ENCODE results near the gene MMP25. TPM values are rescaled to one million over a fixed set of nuclear protein-coding genes. Genes with fewer than 3 reads are reported as not detected.

MMP25 gene
- total and polyA plus RNA-seq, 2 donors (not counting 1 experiment from before 2014, with no cell fraction given): 0.12 to 0.22 TPM

- no peaks in the 10 kb centered on the region for H4K20me1 ChIP-seq (ENCODE audit: control insufficient read depth, insufficient read depth, low read length, poor library complexity, severe bottlenecking)
- no peaks in the 10 kb centered on the region for H3K27me3 ChIP-seq (replicated peaks in 1 of 4; ENCODE audit: control extremely low read depth in 1 of 4, control insufficient read depth in 3 of 4, insufficient read depth in 4 of 4, low read length in 3 of 4)
- Mint-ChIP-seq H3K27ac (peak overlapping the region; percentile 89), H3K4me3 (peak overlapping the region; percentile 77), H3K27me3 (no peaks in the 10 kb centered on the region), H3K9me3 (ENCODE audit: insufficient read depth) (no peaks in the 10 kb centered on the region), H3K4me1 (peaks cover 55% of the 10 kb centered on the region)
- peak overlapping the region; percentile 44 for H3K9ac ChIP-seq (ENCODE audit: low read length)
- H3K9me3 ChIP-seq (ENCODE audit: control extremely low read depth in 1 of 3, control insufficient read depth in 2 of 3, insufficient read depth in 1 of 3, low read length in 2 of 3): peaks cover 0 to 17% (median 7%) of the 10 kb centered on the region in 3 donors
- WGBS (ENCODE audit: insufficient coverage): 2% methylated on average over 6 of the region's 9 CpGs
- peak overlapping the region in 4 of 5 experiments; percentile 2 to 29 (median 12) for H3K4me3 ChIP-seq (ENCODE audit: control extremely low read depth in 1 of 5, extremely low read depth in 1 of 5, insufficient read depth in 1 of 5, low read depth in 2 of 5, low read length in 4 of 5)
- H2AFZ ChIP-seq (ENCODE audit: insufficient read depth, low read depth, low read length, poor library complexity, severe bottlenecking): peak overlapping the region; percentile 70
- ATAC-seq (ENCODE audit: low read depth) (peak; percentile 88), DNase-seq (peak; percentile 65)
- TF ChIP-seq CTCF (IDR thresholded peaks at IDR 0.05): no peak
- TF ChIP-seq EZH2 (IDR thresholded peaks at IDR 0.05; ENCODE audit: borderline replicate concordance, insufficient read depth, low read depth, low read length, poor library complexity, severe bottlenecking): no peak
- CTCF ChIA-PET: interaction anchor here (0.9 to 6.1 kb wide), 4 partner anchors 12 to 54 kb away, joined by 3 to 35 read pairs (median 30); partner anchors contain the start of gene ZSCAN10
- H3K79me2 ChIP-seq (ENCODE audit: control insufficient read depth, insufficient read depth, low read length): peaks cover 3% of the 10 kb centered on the region
- no peaks in the 10 kb centered on the region for H3K36me3 ChIP-seq (replicated peaks in 1 of 2; ENCODE audit: control extremely low read depth in 1 of 2, control insufficient read depth in 1 of 2, extremely low read depth in 1 of 2, insufficient read depth in 2 of 2, low read length in 1 of 2)
- H3K27ac ChIP-seq (ENCODE audit: low read length in 2 of 2): peak overlapping the region; percentile 32 to 74
- intact Hi-C loops (cut with micrococcal nuclease): no loop called here
- peak overlapping the region; percentile 69 for H3K4me2 ChIP-seq (replicated peaks; ENCODE audit: low read depth, low read length, poor library complexity, severe bottlenecking)
- H3K4me1 ChIP-seq (ENCODE audit: control insufficient read depth in 2 of 2, insufficient read depth in 2 of 2, low read length in 2 of 2): peaks cover 39 to 41% of the 10 kb centered on the region in 2 donors
- POLR2A ChIA-PET: interaction anchor here (0.7 to 1.0 kb wide), 4 partner anchors 19 to 97 kb away, joined by 3 to 6 read pairs (median 3); no protein-coding TSS in a partner anchor
Measured at GRCh38 chr16:3074860-3075522, 28.6 kb downstream of the MMP25 start.

GRCh38 chr16:3075523-3075915 is 29.2 kb downstream of the MMP25 start:
- Histone ChIP-seq H3K27me3 (replicated peaks in 1 of 4; ENCODE audit: control extremely low read depth in 1 of 4, control insufficient read depth in 3 of 4, insufficient read depth in 4 of 4, low read length in 3 of 4) (no peaks in the 10 kb centered on the region), H3K79me2 (ENCODE audit: control insufficient read depth, insufficient read depth, low read length) (peaks cover 3% of the 10 kb centered on the region), H3K9me3 (ENCODE audit: control extremely low read depth in 1 of 3, control insufficient read depth in 2 of 3, insufficient read depth in 1 of 3, low read length in 2 of 3) (peaks cover 0 to 17% (median 7%) of the 10 kb centered on the region in 3 donors), H4K20me1 (ENCODE audit: control insufficient read depth, insufficient read depth, low read length, poor library complexity, severe bottlenecking) (no peaks in the 10 kb centered on the region), H3K4me2 (replicated peaks; ENCODE audit: low read depth, low read length, poor library complexity, severe bottlenecking) (peak overlapping the region; percentile 69), H2AFZ (ENCODE audit: insufficient read depth, low read depth, low read length, poor library complexity, severe bottlenecking) (peak overlapping the region; percentile 70), H3K27ac (ENCODE audit: low read length in 2 of 2) (peak overlapping the region; percentile 32 to 74), H3K36me3 (replicated peaks in 1 of 2; ENCODE audit: control extremely low read depth in 1 of 2, control insufficient read depth in 1 of 2, extremely low read depth in 1 of 2, insufficient read depth in 2 of 2, low read length in 1 of 2) (no peaks in the 10 kb centered on the region), H3K4me1 (ENCODE audit: control insufficient read depth in 2 of 2, insufficient read depth in 2 of 2, low read length in 2 of 2) (peaks cover 39 to 41% of the 10 kb centered on the region in 2 donors), H3K4me3 (ENCODE audit: control extremely low read depth in 1 of 5, extremely low read depth in 1 of 5, insufficient read depth in 1 of 5, low read depth in 2 of 5, low read length in 4 of 5) (peak overlapping the region in 1 of 5 experiments; percentile 29), H3K9ac (ENCODE audit: low read length) (peak overlapping the region; percentile 44)
- POLR2A ChIA-PET: no interaction called here
- intact Hi-C loops (cut with micrococcal nuclease): no loop called here
- CTCF ChIA-PET: interaction anchor here (0.9 to 6.1 kb wide), 5 partner anchors 12 to 53 kb away, joined by 3 to 35 read pairs (median 28); partner anchors contain the start of gene ZSCAN10
- ATAC-seq (ENCODE audit: low read depth) (no peak), DNase-seq (no peak)
- TF ChIP-seq CTCF (IDR thresholded peaks at IDR 0.05): no peak
- no peak for TF ChIP-seq EZH2 (IDR thresholded peaks at IDR 0.05; ENCODE audit: borderline replicate concordance, insufficient read depth, low read depth, low read length, poor library complexity, severe bottlenecking)
- no peaks in the 10 kb centered on the region for H3K9me3 Mint-ChIP-seq (ENCODE audit: insufficient read depth)
- 59% methylated on average over 10 of the region's 10 CpGs for WGBS (ENCODE audit: insufficient coverage)
- H3K4me3 Mint-ChIP-seq: peak overlapping the region; percentile 77
- H3K4me1 Mint-ChIP-seq: peaks cover 55% of the 10 kb centered on the region
- H3K27ac Mint-ChIP-seq: peak overlapping the region; percentile 89
- no peaks in the 10 kb centered on the region for H3K27me3 Mint-ChIP-seq
